GM18951 (cell line): ENCODE results near the gene MYO1E.

Experiments
- POLR2A ChIP-seq: IDR thresholded peaks from 4 replicates; pipeline ENCODE4 v1.6.1; 2011; ENCODE audit warnings: mild to moderate bottlenecking; ENCODE audit not compliant: insufficient read length, insufficient read depth; ENCODE audit errors: extremely low read depth
- in situ Hi-C: fragments of 300-500 bp; cut with MboI; formaldehyde crosslinking; loops from one replicate; pipeline ENCODE4 v1.12.0; 2022; ENCODE audit warnings: low sequenced_read_pairs, mixed read lengths, inconsistent platforms; ENCODE audit not compliant: unreplicated experiment

The MYO1E gene

GRCh38 chr15:59378855-59379254 is 6.2 kb upstream of the MYO1E start:
- no peak for TF ChIP-seq POLR2A
- in situ Hi-C loops = no loop called here

GRCh38 chr15:59377924-59378323 is 5.3 kb upstream of the MYO1E start:
- no peak for TF ChIP-seq POLR2A
- in situ Hi-C loops = no loop called here

- TF ChIP-seq POLR2A = no peak
- in situ Hi-C loops = no loop called here
Measured at GRCh38 chr15:59376733-59377132, 4.1 kb upstream of the MYO1E start.

- no peak for TF ChIP-seq POLR2A
- in situ Hi-C loops = no loop called here
Measured at GRCh38 chr15:59373215-59373614, 544 bp upstream of the MYO1E start.

- in situ Hi-C loops = no loop called here
Measured at GRCh38 chr15:59371458-59372351, 966 bp downstream of the MYO1E start.

GRCh38 chr15:59369597-59369996 is 3.1 kb downstream of the MYO1E start:
- in situ Hi-C loops = no loop called here
- TF ChIP-seq POLR2A = no peak

More at GRCh38 chr15:59371458-59372351, 966 bp downstream of the MYO1E start:
- peak; percentile 15 for TF ChIP-seq POLR2A

GRCh38 chr15:59367022-59367451 is 5.6 kb downstream of the MYO1E start:
- TF ChIP-seq POLR2A = no peak
- in situ Hi-C loops = no loop called here

GRCh38 chr15:59366333-59367021 is 6.2 kb downstream of the MYO1E start:
- no peak for TF ChIP-seq POLR2A
- in situ Hi-C loops = no loop called here

GRCh38 chr15:59364248-59364647 is 8.4 kb downstream of the MYO1E start:
- TF ChIP-seq POLR2A = no peak
- in situ Hi-C loops = no loop called here

- no peak for TF ChIP-seq POLR2A
- in situ Hi-C loops = no loop called here
Measured at GRCh38 chr15:59362331-59362730, 10.3 kb downstream of the MYO1E start.

GRCh38 chr15:59360896-59361295 is 11.8 kb downstream of the MYO1E start:
- in situ Hi-C loops = no loop called here
- no peak for TF ChIP-seq POLR2A

- TF ChIP-seq POLR2A = no peak
- in situ Hi-C loops = no loop called here
Measured at GRCh38 chr15:59360305-59360704, 12.4 kb downstream of the MYO1E start.

GRCh38 chr15:59355730-59356129 is 16.9 kb downstream of the MYO1E start:
- no peak for TF ChIP-seq POLR2A
- in situ Hi-C loops = no loop called here
